K562 (cell line): Measurements from ENCODE around the gene A2ML1. TPM values are rescaled to one million over a fixed set of nuclear protein-coding genes. Genes with fewer than 3 reads are reported as not detected.
A peak's percentile ranks its signal among the peaks of the same experiment; 100 is the strongest.

Source experiments
- BRD9 ChIP-seq: fragments of 450-650 bp; IDR thresholded peaks from 2 replicates; pipeline ENCODE4 v1.6.1; 2018; ENCODE audit warnings: low read depth; ENCODE audit not compliant: partially characterized antibody
- CBX3 ChIP-seq, 2 experiments: IDR thresholded peaks; 1 replicate in 1 of 2; 2 replicates in 1 of 2; pipeline ENCODE4 v1.6.1; 2012; ENCODE audit warnings: inconsistent platforms in 2 of 2, low read length in 2 of 2, borderline replicate concordance in 1 of 2, control low read depth in 1 of 2
- CEBPB ChIP-seq: fragments of 450-650 bp; IDR thresholded peaks from 2 replicates; pipeline ENCODE4 v1.6.1; 2016; ENCODE audit warnings: missing genetic modification characterization, missing compliant biosample characterization
- CXXC5 ChIP-seq: fragments of 250-450 bp; sonication (Bioruptor Pico); IDR thresholded peaks from 2 replicates; pipeline ENCODE4 v1.8.0; 2022; ENCODE audit warnings: inconsistent platforms, mild to moderate bottlenecking, moderate library complexity
- EP300 ChIP-seq: IDR thresholded peaks from 2 replicates; pipeline ENCODE4 v1.6.1; 2012; ENCODE audit warnings: low read length, improper control_type of control experiment
- HNRNPUL1 ChIP-seq: fragments of 200-400 bp; formaldehyde crosslinking; IDR thresholded peaks from 2 replicates; pipeline ENCODE4 v1.6.1; 2017; ENCODE audit warnings: low read length
- ILF3 ChIP-seq: fragments of 450-650 bp; IDR thresholded peaks from 2 replicates; pipeline ENCODE4 v1.6.1; 2018; ENCODE audit warnings: antibody characterized with exemption, mild to moderate bottlenecking, moderate library complexity, borderline replicate concordance
- KDM1A ChIP-seq, 2 experiments: fragments of 450-650 bp; IDR thresholded peaks; 2 replicates each; pipeline ENCODE4 v1.6.1; 2016; ENCODE audit warnings: mild to moderate bottlenecking in 2 of 2
- NFE2 ChIP-seq: IDR thresholded peaks from 2 replicates; pipeline ENCODE4 v1.6.1; 2014; ENCODE audit warnings: antibody characterized with exemption, low read depth
- NFIC ChIP-seq: fragments of 450-650 bp; IDR thresholded peaks from 2 replicates; pipeline ENCODE4 v1.6.1; 2017; ENCODE audit warnings: mild to moderate bottlenecking, inconsistent platforms
- NUFIP1 ChIP-seq: fragments of 450-650 bp; IDR thresholded peaks from 2 replicates; pipeline ENCODE4 v1.6.1; 2018; ENCODE audit not compliant: partially characterized antibody
- PHF8 ChIP-seq: fragments of 200-600 bp; sonication (generic); IDR thresholded peaks from 2 replicates; pipeline ENCODE4 v1.6.1; 2012; ENCODE audit warnings: mixed run types, mild to moderate bottlenecking, inconsistent platforms, low read length, moderate library complexity, borderline replicate concordance
- RNF2 ChIP-seq: sonication (generic); IDR thresholded peaks from 2 replicates; pipeline ENCODE4 v1.6.1; 2016
- SAFB ChIP-seq: fragments of 200-400 bp; formaldehyde crosslinking; IDR thresholded peaks from 2 replicates; pipeline ENCODE4 v1.6.1; 2017; ENCODE audit warnings: low read depth, low read length, borderline replicate concordance
- SIRT6 ChIP-seq: IDR thresholded peaks from one replicate; pipeline ENCODE4 v1.6.1; 2012; ENCODE audit warnings: low read depth, mild to moderate bottlenecking, control low read depth, inconsistent platforms, low read length, moderate library complexity
- SMAD4 ChIP-seq: fragments of 250-450 bp; sonication (Bioruptor Pico); conservative IDR thresholded peaks from 2 replicates; pipeline ENCODE4 v1.8.0; 2021; ENCODE audit warnings: inconsistent platforms, mild to moderate bottlenecking, moderate library complexity
- TAF9B ChIP-seq: fragments of 450-650 bp; IDR thresholded peaks from 2 replicates; pipeline ENCODE4 v1.6.1; 2018; ENCODE audit warnings: mild to moderate bottlenecking; ENCODE audit not compliant: partially characterized antibody
- TEAD2 ChIP-seq: fragments of 450-650 bp; IDR thresholded peaks from 2 replicates; pipeline ENCODE4 v1.6.1; 2016; ENCODE audit warnings: missing genetic modification characterization, control low read depth, missing compliant biosample characterization
- ZBED1 ChIP-seq: IDR thresholded peaks from 2 replicates; pipeline ENCODE4 v1.6.1; 2014
- ZNF212 ChIP-seq: fragments of 450-650 bp; formaldehyde crosslinking; IDR thresholded peaks from 2 replicates; pipeline ENCODE4 v1.4.0; 2020; ENCODE audit warnings: mild to moderate bottlenecking
- ZNF232 ChIP-seq: sonication (generic); formaldehyde crosslinking; IDR thresholded peaks from 2 replicates; pipeline ENCODE4 v1.8.0; 2022; ENCODE audit warnings: mild to moderate bottlenecking, missing genetic modification reagents
- ZNF589 ChIP-seq: fragments of 200-800 bp; sonication (Bioruptor generic); IDR thresholded peaks from 2 replicates; pipeline ENCODE4 v1.6.1; 2016; ENCODE audit warnings: low read depth, missing genetic modification characterization, missing compliant biosample characterization
- polyA plus RNA-seq, 8 experiments: library from polyadenylated mRNA; depleted of rRNA in 4 of 8; stranded (reverse) in 5 of 8; unstranded in 3 of 8; fragments of >200 nt; fragmentation: Nextera tagmentation in 2 of 8; fragmentation: Illumina TruSeq in 1 of 8; extraction: Ambion mirVana in 2 of 8; extraction: Trizol in 1 of 8; gene quantifications; 2 replicates each; pipeline versions ENCODE4 v1.2.1 to v1.2.3, GENCODE V29; 2011 to 2014; ENCODE audit warnings: inconsistent platforms in 1 of 8, missing spikeins in 1 of 8
- total RNA-seq, 7 experiments: library from RNA; depleted of rRNA in 6 of 7; stranded (reverse); fragments of >200 nt in 6 of 7; fragmentation: Illumina TruSeq in 2 of 7; extraction: Trizol in 2 of 7; gene quantifications; 2 replicates each; pipeline versions ENCODE4 v1.2.1 to v1.2.3, GENCODE V29; 2011 to 2021; ENCODE audit warnings: low replicate concordance in 1 of 7
- TF ChIP-seq, protein P1 (sequence below): sonication (generic); formaldehyde crosslinking; IDR thresholded peaks from 2 replicates; pipeline ENCODE4 v1.8.0; 2022; ENCODE audit warnings: missing genetic modification reagents, mild to moderate bottlenecking, moderate library complexity, borderline replicate concordance
- TF ChIP-seq, protein P2 (sequence below), 2 experiments: IDR thresholded peaks; 2 replicates each; pipeline ENCODE4 v1.6.1; 2011; ENCODE audit warnings: borderline replicate concordance in 1 of 2, control low read depth in 1 of 2, low read depth in 1 of 2, low read length in 1 of 2, mild to moderate bottlenecking in 1 of 2, mixed read lengths in 1 of 2, moderate library complexity in 1 of 2; ENCODE audit not compliant: insufficient read depth in 1 of 2, insufficient read length in 1 of 2, poor library complexity in 1 of 2, severe bottlenecking in 1 of 2; ENCODE audit errors: extremely low read depth in 1 of 2
- TF ChIP-seq, protein P3 (sequence below): fragments of 450-650 bp; IDR thresholded peaks from 2 replicates; pipeline ENCODE4 v1.6.1; 2017; ENCODE audit warnings: antibody characterized with exemption, mild to moderate bottlenecking

A2ML1 gene
- total and polyA plus RNA-seq, 9 of the 15 experiments (the other 6 are each of a cell fraction or from before 2014, with no cell fraction given) = 0.04 to 0.47 (median 0.13) TPM

DNA sequence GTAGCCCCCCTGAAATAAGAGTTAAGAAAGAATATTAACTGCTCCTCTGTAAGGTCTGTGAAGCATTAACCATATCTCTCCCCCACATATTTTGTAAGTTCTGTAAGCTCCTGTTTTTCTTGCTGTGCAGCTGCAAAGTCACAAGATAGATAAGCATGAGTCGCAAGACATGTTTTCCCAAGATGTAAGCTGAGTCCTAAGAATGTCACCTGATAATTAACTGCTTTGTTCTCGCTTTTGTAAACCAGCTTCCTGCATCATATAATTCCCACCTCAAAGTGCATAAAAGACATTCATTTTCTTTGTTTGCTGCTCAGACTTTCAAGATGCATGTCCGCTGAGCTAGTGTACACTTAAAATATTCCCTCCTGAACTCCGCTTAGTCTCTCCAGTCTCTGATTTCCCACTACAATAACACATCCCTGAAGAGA lies 64.9 kb downstream of the A2ML1 start (continued):
- peak; percentile 47; the same call in 1 of the 2 replicates for TF ChIP-seq SMAD4 (CRISPR knock-in tag)
- no peak for TF ChIP-seq NUFIP1
- no peak for TF ChIP-seq SAFB
- TF ChIP-seq CBX3 (IDR thresholded peaks at IDR 0.05; ENCODE audit: borderline replicate concordance in 1 of 2, low read length in 2 of 2) = peak in 1 of 2 experiments; percentile 36; a peak in 1 of 3 replicates
- TF ChIP-seq HNRNPUL1 = no peak
- TF ChIP-seq EP300 = peak; percentile 96
- peak; percentile 86 to 87 for TF ChIP-seq KDM1A (IDR thresholded peaks at IDR 0.05)
- peak; percentile 27 for TF ChIP-seq BRD9
- TF ChIP-seq TAF9B = peak; percentile 49
- no peak for TF ChIP-seq ZNF212 (CRISPR knock-in tag)
- 0 out of 2 replicates have a peak, but pooled peaks have one; percentile 39 for TF ChIP-seq ILF3
- peak; percentile 75; the same call in 1 of the 2 replicates for TF ChIP-seq RNF2
- peak; percentile 38; the same call in 1 of the 2 replicates for TF ChIP-seq CEBPB (tag)
- TF ChIP-seq, protein P1, sequence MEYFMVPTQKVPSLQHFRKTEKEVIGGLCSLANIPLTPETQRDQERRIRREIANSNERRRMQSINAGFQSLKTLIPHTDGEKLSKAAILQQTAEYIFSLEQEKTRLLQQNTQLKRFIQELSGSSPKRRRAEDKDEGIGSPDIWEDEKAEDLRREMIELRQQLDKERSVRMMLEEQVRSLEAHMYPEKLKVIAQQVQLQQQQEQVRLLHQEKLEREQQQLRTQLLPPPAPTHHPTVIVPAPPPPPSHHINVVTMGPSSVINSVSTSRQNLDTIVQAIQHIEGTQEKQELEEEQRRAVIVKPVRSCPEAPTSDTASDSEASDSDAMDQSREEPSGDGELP = no peak
- peak; percentile 82 for TF ChIP-seq NFIC
- TF ChIP-seq, protein P2, sequence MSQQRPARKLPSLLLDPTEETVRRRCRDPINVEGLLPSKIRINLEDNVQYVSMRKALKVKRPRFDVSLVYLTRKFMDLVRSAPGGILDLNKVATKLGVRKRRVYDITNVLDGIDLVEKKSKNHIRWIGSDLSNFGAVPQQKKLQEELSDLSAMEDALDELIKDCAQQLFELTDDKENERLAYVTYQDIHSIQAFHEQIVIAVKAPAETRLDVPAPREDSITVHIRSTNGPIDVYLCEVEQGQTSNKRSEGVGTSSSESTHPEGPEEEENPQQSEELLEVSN (IDR thresholded peaks at IDR 0.05; ENCODE audit: borderline replicate concordance in 1 of 2, extremely low read depth in 1 of 2, insufficient read depth in 1 of 2, insufficient read length in 1 of 2, low read depth in 1 of 2, low read length in 1 of 2, poor library complexity in 1 of 2, severe bottlenecking in 1 of 2) = no peak
- TF ChIP-seq ZNF589 (CRISPR knock-in tag) = no peak
- no peak for TF ChIP-seq SIRT6
- 0 out of 2 replicates have a peak, but pooled peaks have one; percentile 51 for TF ChIP-seq TEAD2 (tag)
- TF ChIP-seq, protein P3, sequence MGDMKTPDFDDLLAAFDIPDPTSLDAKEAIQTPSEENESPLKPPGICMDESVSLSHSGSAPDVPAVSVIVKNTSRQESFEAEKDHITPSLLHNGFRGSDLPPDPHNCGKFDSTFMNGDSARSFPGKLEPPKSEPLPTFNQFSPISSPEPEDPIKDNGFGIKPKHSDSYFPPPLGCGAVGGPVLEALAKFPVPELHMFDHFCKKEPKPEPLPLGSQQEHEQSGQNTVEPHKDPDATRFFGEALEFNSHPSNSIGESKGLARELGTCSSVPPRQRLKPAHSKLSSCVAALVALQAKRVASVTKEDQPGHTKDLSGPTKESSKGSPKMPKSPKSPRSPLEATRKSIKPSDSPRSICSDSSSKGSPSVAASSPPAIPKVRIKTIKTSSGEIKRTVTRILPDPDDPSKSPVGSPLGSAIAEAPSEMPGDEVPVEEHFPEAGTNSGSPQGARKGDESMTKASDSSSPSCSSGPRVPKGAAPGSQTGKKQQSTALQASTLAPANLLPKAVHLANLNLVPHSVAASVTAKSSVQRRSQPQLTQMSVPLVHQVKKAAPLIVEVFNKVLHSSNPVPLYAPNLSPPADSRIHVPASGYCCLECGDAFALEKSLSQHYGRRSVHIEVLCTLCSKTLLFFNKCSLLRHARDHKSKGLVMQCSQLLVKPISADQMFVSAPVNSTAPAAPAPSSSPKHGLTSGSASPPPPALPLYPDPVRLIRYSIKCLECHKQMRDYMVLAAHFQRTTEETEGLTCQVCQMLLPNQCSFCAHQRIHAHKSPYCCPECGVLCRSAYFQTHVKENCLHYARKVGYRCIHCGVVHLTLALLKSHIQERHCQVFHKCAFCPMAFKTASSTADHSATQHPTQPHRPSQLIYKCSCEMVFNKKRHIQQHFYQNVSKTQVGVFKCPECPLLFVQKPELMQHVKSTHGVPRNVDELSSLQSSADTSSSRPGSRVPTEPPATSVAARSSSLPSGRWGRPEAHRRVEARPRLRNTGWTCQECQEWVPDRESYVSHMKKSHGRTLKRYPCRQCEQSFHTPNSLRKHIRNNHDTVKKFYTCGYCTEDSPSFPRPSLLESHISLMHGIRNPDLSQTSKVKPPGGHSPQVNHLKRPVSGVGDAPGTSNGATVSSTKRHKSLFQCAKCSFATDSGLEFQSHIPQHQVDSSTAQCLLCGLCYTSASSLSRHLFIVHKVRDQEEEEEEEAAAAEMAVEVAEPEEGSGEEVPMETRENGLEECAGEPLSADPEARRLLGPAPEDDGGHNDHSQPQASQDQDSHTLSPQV = peak; percentile 71; the same call in 1 of the 2 replicates
- 0 out of 2 replicates have a peak, but pooled peaks have one; percentile 33 for TF ChIP-seq NFE2
- TF ChIP-seq ZNF232 (CRISPR knock-in tag) = no peak
- peak; percentile 33 for TF ChIP-seq CXXC5 (CRISPR knock-in tag)
- TF ChIP-seq ZBED1 = no peak
- TF ChIP-seq PHF8 = no peak
